Mucosa of stomach (tissue), 1 donor: ENCODE measurements around the gene CHD1.

ENCODE experiments used
- H3K27me3 ChIP-seq: one replicate; pipeline ENCODE4 v1.7.0; 2013; ENCODE audit warnings: mild to moderate bottlenecking, low read length; ENCODE audit not compliant: control insufficient read depth, insufficient read depth
- H3K36me3 ChIP-seq: one replicate; pipeline ENCODE4 v1.7.0; 2013; ENCODE audit warnings: low read length; ENCODE audit not compliant: control insufficient read depth, insufficient read depth
- H3K4me1 ChIP-seq: one replicate; pipeline ENCODE4 v1.7.0; 2013; ENCODE audit warnings: mild to moderate bottlenecking, low read length; ENCODE audit not compliant: control insufficient read depth, insufficient read depth
- H3K4me3 ChIP-seq: one replicate; pipeline ENCODE4 v1.7.0; 2013; ENCODE audit warnings: low read length
- H3K9ac ChIP-seq: one replicate; pipeline ENCODE4 v1.7.0; 2013; ENCODE audit warnings: mild to moderate bottlenecking, low read length, moderate library complexity
- H3K9me3 ChIP-seq: one replicate; pipeline ENCODE4 v1.7.0; 2013; ENCODE audit warnings: mild to moderate bottlenecking, low read length, moderate library complexity; ENCODE audit not compliant: control insufficient read depth
- donor health status: Pancreatic carcinoma.

CHD1 gene

DNA sequence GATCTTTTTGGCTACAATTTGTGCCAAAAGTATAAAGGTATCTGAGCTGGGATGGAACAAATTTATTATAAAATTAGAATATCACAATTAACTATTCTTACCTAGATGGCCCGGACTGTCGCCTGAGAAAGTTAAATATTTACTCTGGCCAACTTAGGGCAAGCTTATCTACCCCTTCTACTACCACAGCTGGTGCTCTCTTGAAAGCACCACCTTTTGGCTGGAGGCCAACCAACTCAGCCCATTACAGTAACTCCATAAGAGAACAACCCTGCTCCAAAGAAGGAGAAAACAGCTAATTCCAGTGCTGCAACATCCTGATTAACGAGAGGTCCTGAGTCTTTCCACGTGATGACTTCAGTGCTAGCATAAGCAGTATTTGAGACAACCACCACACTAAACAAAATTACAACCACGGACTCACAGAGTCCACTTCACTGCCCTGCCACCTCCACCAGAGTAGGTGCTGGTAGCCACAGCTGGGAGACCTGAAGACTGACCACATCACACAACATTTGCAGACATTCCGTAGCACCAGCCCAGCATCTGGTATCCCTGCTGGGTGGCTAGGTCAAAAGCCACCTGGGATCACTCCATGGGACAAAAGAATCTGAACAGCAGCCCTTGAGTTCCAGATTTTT lies 112.1 kb downstream of the CHD1 start:
- Histone ChIP-seq H3K36me3 (no peaks in the 10 kb centered on the region), H3K4me3 (no peak overlapping the region), H3K27me3 (no peaks in the 10 kb centered on the region), H3K9ac (no peak overlapping the region), H3K9me3 (no peaks in the 10 kb centered on the region), H3K4me1 (peaks cover 5% of the 10 kb centered on the region)

DNA sequence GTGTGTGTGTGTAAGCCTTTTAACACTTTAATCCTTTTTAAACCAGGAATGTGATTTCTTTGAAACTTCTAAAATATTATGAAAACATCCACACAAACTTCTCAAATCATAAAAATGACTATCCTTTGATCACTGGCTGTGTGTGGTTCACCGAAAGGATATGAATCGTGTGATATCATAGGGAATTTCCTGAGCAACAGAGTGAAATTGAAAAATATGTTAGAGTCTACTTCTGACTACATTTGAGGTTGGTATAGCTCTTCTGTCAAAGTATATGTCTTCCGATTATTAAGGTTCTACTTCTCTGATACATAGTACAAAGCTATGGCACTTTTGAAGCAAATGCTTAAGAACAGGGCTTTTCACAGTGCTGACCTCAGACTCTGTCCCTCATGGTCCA lies 115.1 kb downstream of the CHD1 start:
- Histone ChIP-seq H3K36me3 (no peaks in the 10 kb centered on the region), H3K4me1 (peaks cover 5% of the 10 kb centered on the region), H3K27me3 (no peaks in the 10 kb centered on the region), H3K4me3 (no peak overlapping the region), H3K9me3 (no peaks in the 10 kb centered on the region), H3K9ac (no peak overlapping the region)

DNA sequence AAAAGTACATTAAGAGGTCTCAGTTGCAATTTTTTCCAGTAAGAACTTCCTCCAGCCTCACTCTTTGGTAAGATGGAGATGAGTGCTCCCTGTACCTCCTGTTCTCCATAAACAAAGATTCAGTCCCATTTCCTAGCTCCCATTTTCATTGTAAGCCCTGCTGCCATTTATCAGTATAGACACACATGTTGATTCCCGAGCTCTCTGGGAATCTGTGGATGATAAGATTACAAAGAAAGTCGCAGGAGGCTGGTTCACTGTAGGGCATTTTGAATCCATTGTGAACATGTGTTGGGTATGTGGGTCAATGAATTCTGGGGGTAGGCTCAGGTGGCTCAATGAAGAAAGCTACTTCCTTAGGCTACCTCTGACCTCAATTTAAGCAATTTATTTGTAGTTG lies 118.6 kb downstream of the CHD1 start:
- H3K4me1 ChIP-seq, result no peaks in the 10 kb centered on the region
- no peaks in the 10 kb centered on the region for H3K9me3 ChIP-seq
- no peaks in the 10 kb centered on the region for H3K36me3 ChIP-seq
- H3K4me3 ChIP-seq, result no peak overlapping the region
- no peaks in the 10 kb centered on the region for H3K27me3 ChIP-seq
- no peak overlapping the region for H3K9ac ChIP-seq

DNA sequence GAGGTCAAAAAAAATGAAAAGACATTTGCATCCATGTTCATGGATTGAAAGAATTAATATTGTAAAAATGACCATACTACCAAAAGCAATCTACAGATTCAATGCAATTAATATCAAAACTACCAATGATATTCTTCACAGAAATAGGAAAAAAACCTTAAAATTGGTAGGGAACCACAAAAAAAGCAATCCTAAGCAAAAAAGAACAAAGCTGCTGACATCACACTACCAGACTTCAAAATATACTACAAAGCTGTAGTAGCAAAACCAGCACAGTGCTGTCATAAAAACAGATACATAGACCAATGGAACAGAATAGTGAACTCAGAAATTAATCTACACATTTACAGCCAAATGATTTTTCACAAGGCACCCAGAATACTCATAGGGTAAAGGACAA lies 121.0 kb downstream of the CHD1 start:
- no peak overlapping the region for H3K9ac ChIP-seq
- no peaks in the 10 kb centered on the region for H3K36me3 ChIP-seq
- no peaks in the 10 kb centered on the region for H3K9me3 ChIP-seq
- H3K27me3 ChIP-seq, result no peaks in the 10 kb centered on the region
- H3K4me3 ChIP-seq, result no peak overlapping the region
- H3K4me1 ChIP-seq, result no peaks in the 10 kb centered on the region

DNA sequence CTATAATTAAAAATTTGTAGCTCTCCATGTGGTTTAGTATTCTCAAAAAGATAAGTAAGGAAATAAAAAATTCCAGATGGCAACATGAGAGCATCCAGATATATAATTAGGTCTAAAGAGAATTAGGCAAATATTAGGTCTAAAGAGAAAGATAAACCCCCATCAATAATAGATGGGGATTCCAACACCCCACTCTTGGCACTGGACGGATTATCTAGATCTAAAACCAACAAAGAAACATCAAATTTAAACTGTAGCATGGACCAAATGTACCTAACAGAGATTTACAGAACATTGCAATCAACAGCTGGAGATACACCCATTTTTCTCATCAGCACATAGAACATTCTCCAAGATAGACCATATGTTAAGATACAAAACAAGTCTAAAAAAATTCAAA lies 123.7 kb downstream of the CHD1 start:
- Histone ChIP-seq H3K4me1 (no peaks in the 10 kb centered on the region), H3K27me3 (no peaks in the 10 kb centered on the region), H3K36me3 (no peaks in the 10 kb centered on the region), H3K9ac (no peak overlapping the region), H3K4me3 (no peak overlapping the region), H3K9me3 (no peaks in the 10 kb centered on the region)

DNA sequence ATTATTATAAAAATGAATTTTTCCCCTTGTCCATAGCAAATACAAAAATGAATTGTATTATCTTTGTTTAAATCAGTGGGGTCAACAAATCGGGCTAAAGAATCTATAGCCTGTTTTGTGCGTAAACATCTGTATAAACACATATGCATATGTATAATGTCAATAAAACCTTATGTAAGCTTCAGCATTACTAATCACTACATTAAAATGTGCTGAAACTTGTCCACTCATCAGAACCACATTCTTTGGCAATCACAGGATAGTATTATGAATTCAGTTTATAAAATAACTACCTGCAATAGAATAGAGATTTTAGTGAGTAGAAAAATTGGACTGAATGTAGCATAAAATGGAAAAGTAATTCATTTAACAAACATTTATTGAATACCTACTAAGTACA lies 124.7 kb downstream of the CHD1 start:
- H3K27me3 ChIP-seq, result no peaks in the 10 kb centered on the region
- H3K4me1 ChIP-seq, result no peaks in the 10 kb centered on the region
- no peaks in the 10 kb centered on the region for H3K9me3 ChIP-seq
- H3K9ac ChIP-seq, result no peak overlapping the region
- H3K4me3 ChIP-seq, result no peak overlapping the region
- H3K36me3 ChIP-seq, result no peaks in the 10 kb centered on the region
